Ammon's horn (tissue), 1 donor: ENCODE data around the gene MYPOP.

Source experiments
- DNase-seq: peaks from one replicate; pipeline ENCODE4 v3.0.0-alpha.2; 2016; ENCODE audit warnings: low spot score

Gene MYPOP, protein sequence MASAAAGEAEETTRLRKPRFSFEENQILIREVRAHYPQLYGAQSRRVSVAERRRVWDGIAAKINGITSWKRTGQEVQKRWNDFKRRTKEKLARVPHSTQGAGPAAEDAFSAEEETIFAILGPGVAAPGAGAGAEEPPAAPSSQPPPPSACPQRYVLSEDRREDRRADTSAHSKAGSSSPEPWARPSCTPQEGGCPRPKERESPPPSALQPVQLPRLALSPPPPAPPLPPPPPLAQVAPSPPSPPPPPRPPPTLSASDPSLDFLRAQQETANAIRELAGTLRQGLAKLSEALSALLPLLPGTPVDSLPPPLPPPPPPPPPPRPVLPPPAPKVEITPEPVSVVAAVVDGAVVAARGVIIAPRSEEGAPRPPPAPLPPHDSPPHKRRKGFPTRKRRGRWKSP

DNA sequence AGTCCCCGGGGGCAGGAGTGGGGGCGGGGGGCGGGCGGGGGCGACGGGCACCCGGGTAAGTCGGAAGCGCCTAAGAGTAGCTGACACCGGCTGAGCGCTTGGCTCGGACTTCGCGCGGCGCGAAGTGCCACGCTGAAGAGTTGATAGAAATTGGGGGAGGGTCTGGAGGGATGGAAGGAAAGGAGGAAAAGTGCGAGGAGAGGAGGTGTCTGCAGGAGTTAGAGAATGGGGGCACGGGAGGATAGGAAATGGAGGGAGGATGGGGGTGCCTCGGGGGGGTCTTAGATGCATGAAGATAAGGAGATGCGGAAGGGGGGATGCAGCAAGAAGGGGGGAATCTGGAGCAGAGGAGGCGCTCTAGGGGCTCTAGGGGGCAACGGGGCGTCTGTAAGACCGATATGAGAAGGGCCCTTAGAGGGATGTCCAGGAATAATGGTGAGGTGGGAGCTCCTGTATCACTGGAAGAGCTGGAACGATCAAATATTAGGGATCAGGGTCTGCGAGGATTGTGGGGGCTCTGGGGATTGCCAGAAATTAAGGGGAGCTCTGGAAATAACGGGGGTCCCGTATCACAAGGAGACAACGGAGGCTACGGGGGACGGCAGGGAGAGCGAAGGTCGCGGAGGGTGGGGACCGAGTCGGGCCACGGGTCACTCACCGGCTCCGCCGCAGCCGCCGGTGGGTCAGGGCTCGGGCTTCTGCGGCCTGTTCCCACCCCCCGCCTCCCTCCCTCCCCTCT is at the start of gene MYPOP:
Gene MYPOP, minus strand, starts transcription at position 702 of the 739 bp plus-strand sequence. CDS start 840 bp downstream, outside the sequence.
- DNase-seq, result no peak

DNA sequence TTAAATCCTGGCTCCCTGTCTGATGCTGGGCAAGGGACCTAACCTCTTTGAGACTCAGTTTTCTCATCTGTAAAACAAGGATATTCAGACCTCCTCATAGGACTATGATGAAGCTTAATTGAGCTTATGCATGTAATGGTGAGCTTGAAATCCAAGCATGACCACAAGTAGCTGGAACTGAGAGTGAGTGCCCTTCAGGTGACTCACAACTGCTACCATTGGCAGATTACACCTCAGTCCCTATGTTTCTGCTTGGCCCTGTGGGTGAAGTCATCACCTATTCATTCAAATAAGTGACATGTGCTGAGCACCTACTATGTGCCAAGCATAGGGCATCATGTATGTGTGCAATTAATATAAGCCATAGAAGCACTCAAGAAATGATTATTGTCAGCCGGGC is 45.5 kb upstream of the MYPOP start:
- DNase-seq, result no peak

DNA sequence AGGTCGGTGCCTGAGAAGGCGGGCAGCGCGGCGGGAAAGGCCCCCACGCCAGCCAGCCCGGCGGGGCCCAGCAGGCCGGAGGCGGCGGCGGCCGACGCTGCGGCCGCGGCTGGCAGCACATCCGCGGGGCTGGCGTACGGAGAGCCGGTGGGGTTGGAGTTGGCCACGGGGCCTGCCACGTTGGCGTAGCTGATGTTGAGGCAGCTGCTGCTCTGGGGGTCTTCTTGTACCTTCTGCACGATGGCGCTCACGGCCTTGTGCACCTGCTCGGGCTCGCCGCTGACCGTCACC is 38.0 kb upstream of the MYPOP start:
- no peak for DNase-seq

DNA sequence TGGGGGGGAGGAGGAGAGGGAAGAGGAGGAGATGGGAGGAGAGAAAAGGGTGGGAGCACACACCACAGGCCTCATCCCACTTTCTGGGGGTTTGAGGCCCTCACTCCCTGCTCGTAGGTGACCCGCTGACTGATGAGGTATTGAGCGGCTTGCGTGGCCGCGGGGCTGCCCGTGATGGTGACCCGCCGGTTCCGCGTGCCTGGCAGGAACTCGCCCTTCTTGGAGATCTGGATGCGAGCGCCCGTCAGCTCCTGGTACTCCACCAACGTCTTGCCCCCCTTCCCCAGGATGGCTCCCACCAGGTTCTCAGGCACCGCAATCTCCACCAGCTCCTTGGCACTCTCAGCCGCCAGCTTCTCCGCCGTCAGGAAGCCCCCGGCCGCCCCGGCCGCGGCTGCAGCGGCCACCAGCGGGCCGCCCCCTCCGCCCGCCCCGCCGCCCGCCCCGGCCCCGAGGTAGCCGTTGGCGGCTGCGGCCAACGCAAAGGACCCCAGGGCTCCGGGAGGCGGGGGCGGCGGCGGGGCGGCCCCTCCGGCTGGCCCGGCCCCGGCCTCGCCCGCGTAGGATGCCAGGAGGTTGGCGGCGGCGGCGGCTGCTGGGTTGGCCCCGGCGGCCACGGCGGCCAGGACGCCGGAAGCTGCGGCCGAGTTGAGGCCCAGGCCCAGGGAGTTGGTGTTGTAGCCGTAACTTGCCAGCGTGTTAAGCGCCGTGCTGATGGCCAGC is 37.5 kb upstream of the MYPOP start:
- no peak for DNase-seq

DNA sequence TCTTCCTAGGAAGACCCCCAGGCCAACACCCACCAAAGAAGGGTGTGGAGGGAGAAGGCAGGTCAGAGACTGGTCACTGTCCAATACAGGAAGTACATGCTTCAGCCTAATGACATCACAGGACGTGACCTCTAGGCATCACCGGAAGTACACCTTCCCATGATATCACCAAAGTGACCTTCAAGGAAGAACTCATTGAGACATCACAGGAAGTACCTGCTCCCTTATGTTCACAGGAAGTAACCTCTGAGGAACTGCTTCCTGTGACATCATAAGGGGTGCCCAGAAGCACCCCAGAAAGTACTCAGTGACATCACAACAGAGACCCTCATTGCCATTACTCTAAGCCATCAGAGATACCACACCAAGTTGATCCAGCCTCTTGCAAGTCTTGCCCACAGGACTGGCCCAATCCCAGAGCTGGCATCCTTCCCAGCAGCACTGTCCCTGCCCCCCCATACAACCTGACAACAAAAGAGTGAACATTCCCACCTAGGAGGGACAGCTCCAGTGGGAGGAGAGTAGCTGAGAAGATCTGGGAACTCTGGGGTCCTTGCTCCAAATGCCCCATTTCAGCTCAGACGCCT is 36.4 kb upstream of the MYPOP start:
- DNase-seq, result no peak

DNA sequence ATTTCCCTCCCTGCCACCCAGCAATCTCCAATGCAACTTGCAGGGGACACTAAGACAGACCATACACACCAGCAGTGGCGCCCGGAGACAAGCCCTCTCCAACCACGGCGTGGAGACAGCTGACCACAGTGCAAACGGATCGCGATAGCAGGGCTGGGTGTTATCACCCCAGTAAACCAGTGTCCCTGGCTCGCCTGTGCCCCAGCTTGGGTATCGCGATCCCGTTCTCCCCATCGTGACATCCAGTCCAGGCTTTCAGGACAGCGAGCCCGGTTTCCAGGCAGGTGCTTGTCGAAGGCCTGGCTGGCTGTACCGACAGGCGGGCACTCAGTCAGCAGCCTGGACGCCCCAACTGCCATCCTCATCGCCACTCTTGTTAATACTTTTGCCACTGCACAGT is 32.9 kb upstream of the MYPOP start:
- no peak for DNase-seq

DNA sequence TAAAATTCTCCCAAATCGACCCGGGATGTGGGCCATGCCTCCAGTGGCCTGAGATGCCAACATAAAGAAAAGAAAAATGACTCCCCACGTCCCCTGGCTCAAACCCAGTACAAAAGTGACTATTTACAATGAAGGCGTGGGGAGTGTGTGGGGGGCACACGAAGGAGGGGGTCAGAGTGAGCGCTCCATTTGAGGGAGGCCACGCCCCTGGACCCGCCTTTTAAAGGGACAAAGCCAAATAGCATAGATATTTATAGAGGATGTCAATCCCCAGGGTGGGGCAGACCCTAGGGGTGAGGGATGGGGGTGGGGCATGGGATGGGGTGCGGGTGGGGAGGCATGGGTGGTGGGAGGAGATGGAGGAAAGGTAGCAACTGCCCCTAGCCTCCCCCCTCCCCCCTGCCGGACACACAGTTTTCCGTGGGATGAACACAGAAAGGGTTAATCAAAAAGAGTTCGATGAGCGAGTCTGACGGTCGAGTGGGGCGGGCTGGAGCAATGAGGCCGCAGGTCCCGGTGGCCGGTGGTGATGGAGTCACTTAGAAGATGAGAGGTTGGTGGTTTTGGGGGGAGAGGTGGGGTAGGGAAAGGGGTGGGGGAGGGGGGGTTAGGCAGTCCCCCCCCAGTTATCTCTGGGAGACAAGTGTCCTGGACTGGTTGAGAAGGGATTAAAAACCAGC is 32.3 kb upstream of the MYPOP start:
- no peak for DNase-seq

DNA sequence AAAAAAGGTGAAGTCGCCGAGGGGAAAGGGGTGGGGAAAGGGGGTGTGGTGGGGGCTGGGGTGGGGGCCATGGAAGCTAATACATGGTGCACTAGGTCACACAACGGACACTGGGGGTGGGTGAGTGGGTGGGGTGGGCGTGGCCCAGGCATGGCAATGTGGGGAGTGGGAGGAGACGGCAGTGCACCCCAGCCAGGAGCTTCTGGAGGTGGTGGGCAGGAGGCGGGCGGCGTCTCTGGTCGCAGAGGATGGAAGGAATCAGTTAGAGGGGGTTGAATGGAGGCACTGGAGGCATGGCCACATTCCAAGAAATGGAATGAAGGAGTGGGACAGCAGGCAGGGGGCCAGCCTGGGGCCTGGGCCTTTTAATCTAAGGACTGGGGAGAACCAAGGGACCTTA is 31.3 kb upstream of the MYPOP start:
- DNase-seq, result no peak

DNA sequence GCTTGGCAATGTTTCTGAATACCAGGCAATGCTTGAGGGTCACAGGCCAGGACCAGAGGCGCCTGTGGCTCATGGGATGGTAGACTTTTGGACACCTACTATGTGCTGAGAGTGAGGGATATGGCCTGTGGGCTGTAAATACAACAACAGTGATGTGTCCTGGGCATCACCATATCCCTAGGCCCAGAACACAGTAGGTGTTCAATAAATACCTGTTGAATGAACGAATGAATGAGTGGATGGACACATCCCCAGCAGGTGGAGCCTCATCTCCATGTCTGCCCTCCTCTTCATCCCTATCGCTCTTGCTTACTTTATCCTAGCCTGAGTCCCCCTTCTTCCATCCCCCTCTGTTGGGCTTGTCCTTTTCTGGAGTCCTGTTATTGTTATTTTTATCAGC is 28.6 kb upstream of the MYPOP start:
- no peak for DNase-seq

DNA sequence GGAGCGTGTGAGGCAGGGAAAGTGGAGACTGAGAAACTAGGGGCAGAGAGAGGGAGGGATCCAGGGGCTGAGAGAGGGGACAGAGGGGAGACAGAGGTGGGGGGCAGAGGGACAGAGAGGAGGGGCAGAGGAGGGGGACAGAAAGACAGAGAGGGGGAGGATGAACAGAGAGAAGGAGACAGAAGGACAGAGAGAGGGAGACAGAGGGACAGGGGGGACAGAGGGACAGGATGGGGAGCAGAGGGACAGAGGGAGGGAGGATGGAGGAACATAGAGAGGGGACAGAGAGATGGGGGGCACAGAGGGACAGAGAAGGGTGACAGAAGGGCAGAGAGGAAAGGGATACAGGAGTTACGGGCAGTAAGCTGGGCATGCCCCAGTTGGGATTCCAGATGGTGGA is 26.8 kb upstream of the MYPOP start:
- DNase-seq, result no peak

DNA sequence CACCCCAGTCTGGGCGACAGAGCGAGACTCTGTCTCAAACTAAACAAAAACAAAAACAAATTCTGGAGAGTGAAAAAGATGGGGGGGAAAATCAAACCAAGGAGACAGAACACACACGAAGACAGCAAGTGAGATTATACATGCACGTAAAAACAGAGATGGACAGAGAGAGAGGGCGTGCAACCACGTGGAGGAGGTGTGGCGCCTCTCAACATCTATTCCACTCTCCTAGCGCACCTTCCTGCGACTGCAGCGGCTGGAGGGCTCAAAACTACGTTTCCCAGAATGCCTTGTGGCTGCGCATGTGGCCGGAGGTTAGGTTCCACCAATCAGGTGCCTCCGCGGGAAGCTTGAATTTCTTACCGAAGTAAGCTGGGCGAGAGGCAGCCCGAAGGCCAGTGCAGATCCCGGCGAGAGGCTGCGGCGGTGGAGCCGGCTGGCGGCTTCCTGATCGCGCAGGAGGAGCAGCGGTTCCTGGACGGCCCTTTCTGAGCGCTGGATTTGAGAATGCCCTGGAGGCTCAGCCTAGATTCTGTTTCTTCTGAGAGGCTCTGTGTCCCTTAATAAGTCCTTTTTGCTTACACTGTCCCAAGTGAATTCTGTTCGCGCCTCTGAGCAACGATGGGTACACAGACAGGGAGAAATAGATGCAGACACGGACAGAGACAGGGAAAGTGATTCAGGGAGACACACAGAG is 25.3 kb upstream of the MYPOP start:
- peak; percentile 92 for DNase-seq

DNA sequence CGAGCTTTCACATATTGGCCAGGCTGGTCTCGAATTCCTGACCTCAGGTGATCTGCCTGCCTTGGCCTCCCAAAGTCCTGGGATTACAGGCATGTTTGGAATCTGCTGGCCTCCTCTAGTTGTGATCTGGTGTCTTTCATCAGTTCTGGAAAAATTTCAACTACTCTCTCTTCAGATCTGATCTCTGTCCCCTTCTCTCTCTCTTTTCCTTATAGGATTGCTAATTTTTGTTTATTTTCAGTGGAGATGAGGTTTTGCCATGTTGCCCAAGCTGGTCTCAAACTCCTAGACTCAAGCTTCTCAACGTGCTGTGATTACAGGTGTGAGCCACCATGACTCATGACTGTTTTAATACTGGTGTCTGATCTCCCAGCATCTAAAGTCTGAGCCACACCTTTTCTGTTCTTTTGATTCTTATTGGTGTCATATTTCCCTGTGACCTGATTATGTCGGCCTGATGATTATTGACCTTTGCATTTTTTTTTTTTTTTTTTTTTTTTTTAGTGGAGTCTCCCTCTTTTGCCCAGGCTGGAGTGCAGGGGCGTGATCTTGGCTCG is 22.6 kb upstream of the MYPOP start:
- no peak for DNase-seq

DNA sequence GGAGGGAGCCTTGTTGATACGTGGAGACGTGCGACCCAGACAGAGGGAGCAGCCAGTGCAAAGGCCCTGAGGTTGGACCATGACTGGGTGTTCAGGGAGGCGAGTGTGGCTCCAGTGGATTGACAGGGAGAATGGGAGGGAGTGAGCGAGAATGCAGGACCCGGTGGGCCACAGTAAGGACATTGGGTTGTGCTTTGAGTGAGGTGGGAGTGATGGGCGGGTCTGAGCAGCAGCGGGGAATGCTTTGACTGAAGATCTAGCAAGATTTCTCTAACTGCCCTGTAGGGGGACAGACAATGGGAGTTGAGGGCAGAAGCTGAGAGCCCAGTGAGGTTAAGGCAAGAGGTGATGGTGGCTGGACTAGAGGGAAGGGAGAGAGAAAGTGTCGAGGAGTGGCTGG is 19.9 kb upstream of the MYPOP start:
- no peak for DNase-seq

DNA sequence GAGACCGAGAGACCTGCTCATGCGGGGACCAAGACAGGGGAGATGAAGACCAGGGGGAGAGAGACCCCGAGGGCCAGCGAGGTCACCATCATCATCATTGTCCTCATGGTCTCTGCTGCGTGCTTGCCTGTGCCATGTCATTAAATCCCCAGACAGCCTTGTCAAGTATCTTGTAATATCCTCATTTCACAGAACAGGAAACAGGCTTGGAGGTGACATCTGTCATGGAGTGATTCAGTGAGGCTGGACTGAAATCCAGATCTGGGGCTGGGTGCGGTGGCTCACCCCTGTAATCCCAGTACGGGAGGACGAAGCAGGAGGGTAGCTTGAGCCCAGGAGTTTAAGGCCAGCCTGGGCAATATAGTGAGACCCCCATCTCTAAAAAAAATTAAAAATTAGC is 18.0 kb upstream of the MYPOP start:
- no peak for DNase-seq

DNA sequence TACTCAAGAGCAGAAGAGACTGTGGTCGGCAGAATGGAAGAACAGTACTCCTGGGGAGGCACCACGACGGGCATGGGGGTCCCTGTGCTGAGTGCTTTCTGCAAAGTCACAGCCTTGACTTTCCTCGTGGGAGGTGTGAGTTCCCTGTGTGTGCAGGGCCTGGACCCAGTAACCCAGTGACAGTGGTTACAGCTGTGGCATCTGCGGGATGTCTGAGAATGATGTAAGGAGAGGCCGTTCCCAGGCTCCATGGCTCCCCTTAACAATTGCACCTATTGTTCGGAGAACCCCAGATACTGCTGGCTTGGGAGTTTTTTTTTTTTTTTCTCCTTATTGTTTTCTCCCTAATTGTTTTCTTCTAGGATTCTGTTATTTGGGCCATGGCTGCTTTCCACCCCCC is 17.3 kb upstream of the MYPOP start:
- DNase-seq, result peak; percentile 81

DNA sequence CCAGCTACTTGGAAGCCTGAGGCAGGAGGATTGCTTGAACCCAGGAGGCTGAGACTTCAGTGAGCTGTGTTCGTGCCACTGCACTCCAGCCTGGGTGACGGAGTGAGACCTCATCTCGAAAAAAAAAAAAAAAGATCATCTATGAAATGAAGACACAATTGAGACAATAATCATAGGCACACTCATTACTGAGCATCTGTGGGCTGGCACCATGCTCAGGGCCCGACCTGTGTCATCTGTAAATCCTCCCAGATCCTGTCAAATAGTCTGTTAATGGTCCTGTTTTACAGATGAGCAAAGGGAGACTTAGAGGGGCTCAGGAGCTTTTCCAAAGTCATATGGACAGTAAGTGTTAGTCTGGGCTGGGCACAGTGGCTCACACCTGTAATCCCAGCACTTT is 16.3 kb upstream of the MYPOP start:
- no peak for DNase-seq

DNA sequence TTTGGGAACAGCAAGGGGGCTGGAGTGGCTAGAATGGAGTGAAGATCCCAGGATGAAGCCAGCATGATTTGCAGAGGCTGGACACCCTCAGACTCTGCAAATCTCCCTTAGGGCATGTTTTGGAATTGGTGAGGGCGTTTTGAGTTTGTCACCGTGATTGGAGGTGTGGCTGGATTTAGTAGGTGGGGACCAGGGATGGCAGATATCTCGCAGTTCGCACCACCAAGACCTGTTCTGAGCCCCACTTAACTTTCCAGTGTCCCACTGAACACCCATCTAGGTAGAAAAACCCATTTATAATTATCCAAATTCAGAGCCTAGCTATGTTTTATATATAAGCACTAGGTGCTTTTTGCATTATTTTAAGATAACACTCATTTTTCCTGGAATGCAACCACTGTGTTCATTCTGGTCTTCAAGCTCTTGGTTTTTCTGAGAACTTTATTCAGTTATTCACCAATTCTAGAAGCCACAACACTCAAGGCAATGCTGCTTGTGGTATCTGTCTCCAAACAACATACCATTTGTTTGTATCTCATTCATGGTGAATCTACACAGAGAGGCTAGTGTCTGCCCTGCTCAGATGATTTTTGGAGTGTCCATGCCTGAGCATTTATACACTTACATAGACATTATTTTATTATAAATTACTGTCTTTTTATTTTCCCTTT is 15.1 kb upstream of the MYPOP start:
- DNase-seq, result peak; percentile 77

DNA sequence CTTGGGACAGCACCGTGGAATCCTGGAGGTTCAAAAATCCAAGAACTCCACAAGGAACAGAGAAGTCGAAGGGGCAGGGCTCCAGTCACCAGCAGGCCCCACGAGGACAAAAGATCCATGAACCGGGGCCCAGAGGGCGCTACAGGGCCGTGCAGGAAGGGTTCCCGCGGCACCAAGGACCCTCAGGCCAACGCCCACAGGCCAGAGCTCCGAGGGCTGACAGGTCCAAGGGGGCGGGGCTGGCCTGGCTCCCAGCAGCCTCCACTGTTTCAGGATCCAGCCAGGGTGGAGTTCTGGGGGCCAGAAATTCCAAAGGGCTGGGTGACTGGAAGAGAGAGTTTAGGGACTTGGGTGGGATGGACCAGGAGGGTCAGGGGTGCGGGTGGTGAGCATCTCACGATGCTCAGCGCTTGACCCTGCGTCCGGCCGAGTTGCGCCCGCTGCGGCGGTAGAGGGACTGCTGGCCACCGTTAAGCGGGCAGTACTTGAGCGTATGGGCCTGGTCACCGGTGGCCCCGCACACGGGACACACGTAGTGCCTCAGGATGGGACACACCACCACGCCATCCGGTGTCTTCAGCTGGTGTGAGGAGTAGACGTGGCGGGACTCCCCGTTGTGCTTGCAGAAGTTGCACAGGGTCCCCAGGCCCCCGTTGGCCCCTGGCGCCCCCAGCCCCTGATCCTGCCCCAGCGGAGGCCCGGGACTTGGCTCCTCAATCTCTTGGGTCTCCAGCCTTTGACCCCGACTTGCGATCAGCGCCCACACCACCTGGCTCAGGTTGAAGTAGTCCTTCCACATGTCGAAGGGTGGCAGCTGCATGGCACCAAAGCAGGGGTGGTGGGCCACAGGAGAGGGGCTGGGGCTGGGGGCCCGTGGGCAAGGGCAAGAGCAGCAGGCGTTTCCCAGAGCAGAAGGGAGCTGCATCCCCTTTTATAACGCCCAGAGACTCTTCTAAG is 11.7 kb upstream of the MYPOP start, which contains the start of gene NANOS2:
Gene NANOS2, minus strand, starts transcription at position 905 of the 957 bp plus-strand sequence. Its CDS starts 85 bp downstream, at position 820.
- DNase-seq, result no peak

DNA sequence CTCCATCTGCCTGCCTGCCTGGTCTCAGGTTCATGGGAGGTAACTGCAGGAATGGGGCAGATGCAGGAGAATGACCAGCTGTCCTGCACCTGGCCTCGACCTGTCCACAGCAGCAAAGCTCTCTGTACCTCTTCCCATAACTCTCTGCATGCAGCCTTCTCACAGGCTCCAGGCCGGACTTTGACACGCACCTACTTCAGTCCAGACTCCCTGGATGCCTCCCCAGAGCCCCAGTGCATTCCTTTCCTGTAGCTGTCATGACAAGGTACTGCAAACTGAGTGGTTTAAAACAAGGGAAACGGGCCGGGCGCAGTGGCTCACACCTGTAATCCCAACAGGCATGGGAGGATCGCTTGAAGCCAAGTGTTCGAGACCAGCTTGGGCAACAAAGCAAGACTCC is 8.9 kb upstream of the MYPOP start:
- DNase-seq, result no peak
